ENCODE data around the gene BBLN.

The BBLN gene

GRCh38 chr9:128121924-128122808, 37.9 kb upstream of the BBLN start:
- H3K27ac ChIP-seq, result no peak overlapping the region
- TF ChIP-seq CTCF (conservative IDR thresholded peaks at IDR 0.05) (no peak), ZFX (IDR thresholded peaks at IDR 0.05) (no peak)

DNA sequence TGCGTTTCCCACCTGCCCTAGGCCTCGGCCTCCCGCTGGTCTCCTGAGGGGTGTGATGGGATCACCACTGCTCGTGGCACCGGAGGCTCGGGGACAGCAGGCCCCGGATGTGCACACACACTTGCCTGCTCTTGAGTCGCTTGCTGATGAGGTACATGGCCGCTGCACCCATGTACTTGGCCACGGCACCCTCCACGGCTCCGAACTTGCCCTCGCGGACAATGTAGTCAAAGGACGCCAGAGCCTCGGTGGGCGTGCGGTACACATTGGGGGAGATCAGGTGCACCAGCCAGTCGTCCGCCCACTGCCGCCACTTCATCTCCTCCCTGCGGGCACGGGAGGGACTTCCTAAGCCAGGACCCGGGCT, 37.3 kb upstream of the BBLN start:
- TF ChIP-seq ZFX (IDR thresholded peaks at IDR 0.05), result no peak
- TF ChIP-seq CTCF (conservative IDR thresholded peaks at IDR 0.05), result no peak
- H3K27ac ChIP-seq, result no peak overlapping the region

- H3K27ac ChIP-seq, result no peak overlapping the region
- no peak for TF ChIP-seq CTCF (conservative IDR thresholded peaks at IDR 0.05)
- TF ChIP-seq ZFX (IDR thresholded peaks at IDR 0.05), result no peak
Observed at GRCh38 chr9:128123451-128124080, 36.5 kb upstream of the BBLN start.

GRCh38 chr9:128124451-128124850, 35.6 kb upstream of the BBLN start:
- no peak overlapping the region for H3K27ac ChIP-seq
- TF ChIP-seq ZFX (IDR thresholded peaks at IDR 0.05) (no peak), CTCF (conservative IDR thresholded peaks at IDR 0.05) (no peak)

DNA sequence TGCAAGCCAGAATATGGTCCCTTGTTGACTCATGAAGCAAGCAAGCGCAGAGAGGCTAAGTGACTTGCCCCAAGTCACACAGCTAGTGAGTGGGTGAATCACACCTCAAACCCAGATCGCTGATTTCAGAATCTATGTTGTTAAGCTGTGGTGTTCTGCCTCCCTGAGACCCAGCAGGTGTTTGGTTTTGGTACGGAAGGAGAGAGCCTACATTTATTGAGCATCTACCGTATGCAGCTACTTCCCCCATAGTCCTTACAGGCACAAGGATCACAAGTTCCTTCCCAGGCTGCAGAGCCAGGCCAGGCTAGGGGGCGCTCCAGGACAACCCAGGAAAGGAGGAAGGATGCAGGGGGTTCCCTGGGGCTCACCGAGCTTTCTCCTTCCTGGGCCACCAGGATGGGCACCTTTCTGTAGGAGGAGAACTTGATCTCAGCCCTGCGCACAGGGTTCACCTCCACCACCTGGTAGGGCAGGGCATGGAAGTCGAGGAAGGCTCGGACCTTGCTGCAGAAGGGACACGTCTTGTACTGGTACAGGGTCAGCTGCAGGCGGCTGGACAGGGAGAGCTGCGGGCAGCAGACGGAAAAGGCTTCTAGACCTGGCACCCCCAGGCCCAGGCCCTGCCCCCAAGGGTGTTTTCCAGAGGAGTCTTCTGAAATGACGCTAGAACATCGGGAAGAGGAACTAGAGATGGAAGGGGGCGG, 35.0 kb upstream of the BBLN start:
- no peak overlapping the region for H3K27ac ChIP-seq
- no peak for TF ChIP-seq ZFX (IDR thresholded peaks at IDR 0.05)
- TF ChIP-seq CTCF (conservative IDR thresholded peaks at IDR 0.05), result peak; percentile 68

GRCh38 chr9:128125580-128126354, 34.3 kb upstream of the BBLN start:
- peak overlapping the region; percentile 97; the same call in 1 of the 2 replicates for H3K27ac ChIP-seq
- TF ChIP-seq CTCF (conservative IDR thresholded peaks at IDR 0.05), result no peak
- TF ChIP-seq ZFX (IDR thresholded peaks at IDR 0.05), result no peak
